Astrocyte (in vitro differentiated cells and primary cell): ENCODE results near the gene GJD3. TPM values are rescaled to one million over a fixed set of nuclear protein-coding genes. Genes with fewer than 3 reads are reported as not detected.

Experiments
- DNase-seq: peaks from one replicate; pipeline ENCODE4 v3.0.0-alpha.2; 2010; ENCODE audit warnings: low read depth
- FAIRE-seq: peaks from 2 replicates; lab custom pipeline; 2011; peaks lifted over from hg19 to GRCh38; lab: Jason Lieb, UNC
- H2AFZ ChIP-seq: 2 replicates; pipeline ENCODE4 v1.6.0; 2012; ENCODE audit warnings: low read depth, low read length, inconsistent platforms
- H3K27ac ChIP-seq: 2 replicates; pipeline ENCODE4 v1.5.1; 2011; ENCODE audit warnings: low read depth, low read length, inconsistent platforms
- H3K27me3 ChIP-seq: 2 replicates; pipeline ENCODE4 v1.6.0; 2011; ENCODE audit warnings: low read length, inconsistent platforms; ENCODE audit not compliant: insufficient read depth
- H3K36me3 ChIP-seq: 2 replicates; pipeline ENCODE4 v1.5.1; 2011; ENCODE audit warnings: low read length, inconsistent platforms; ENCODE audit not compliant: insufficient read depth
- H3K4me1 ChIP-seq: 2 replicates; pipeline ENCODE4 v1.5.1; 2011; ENCODE audit warnings: low read length, inconsistent platforms; ENCODE audit not compliant: insufficient read depth
- H3K4me2 ChIP-seq: 2 replicates; pipeline ENCODE4 v1.6.0; 2012; ENCODE audit warnings: low read length, inconsistent platforms
- H3K4me3 ChIP-seq: 2 replicates; pipeline ENCODE4 v1.5.1; 2011; ENCODE audit warnings: low read depth, mild to moderate bottlenecking, low read length, inconsistent platforms; ENCODE audit not compliant: insufficient read depth
- H3K79me2 ChIP-seq: 2 replicates; pipeline ENCODE4 v1.6.0; 2012; ENCODE audit warnings: mild to moderate bottlenecking, low read length, inconsistent platforms; ENCODE audit not compliant: insufficient read depth
- H3K9ac ChIP-seq: 2 replicates; pipeline ENCODE4 v1.6.0; 2012; ENCODE audit warnings: mild to moderate bottlenecking, low read length, inconsistent platforms
- H3K9me3 ChIP-seq: 2 replicates; pipeline ENCODE4 v1.5.1; 2012; ENCODE audit warnings: low read depth, mild to moderate bottlenecking, low read length, inconsistent platforms; ENCODE audit not compliant: insufficient read depth
- H4K20me1 ChIP-seq: 2 replicates; pipeline ENCODE4 v1.6.0; 2012; ENCODE audit warnings: low read length, inconsistent platforms; ENCODE audit not compliant: insufficient read depth
- H3K27ac Mint-ChIP-seq: one replicate; pipeline ENCODE4 v1.8.0; 2021; ENCODE audit warnings: mild to moderate bottlenecking, mixed read lengths; ENCODE audit not compliant: unreplicated experiment
- H3K27me3 Mint-ChIP-seq: one replicate; pipeline ENCODE4 v1.8.0; 2021; ENCODE audit warnings: low read depth, mixed read lengths; ENCODE audit not compliant: unreplicated experiment
- H3K36me3 Mint-ChIP-seq: one replicate; pipeline ENCODE4 v1.8.0; 2021; ENCODE audit warnings: low read depth, mixed read lengths; ENCODE audit not compliant: unreplicated experiment
- H3K4me1 Mint-ChIP-seq: one replicate; pipeline ENCODE4 v1.8.0; 2021; ENCODE audit warnings: low read depth, mixed read lengths; ENCODE audit not compliant: unreplicated experiment
- H3K4me3 Mint-ChIP-seq: one replicate; pipeline ENCODE4 v1.8.0; 2021; ENCODE audit warnings: mild to moderate bottlenecking, moderate library complexity, mixed read lengths; ENCODE audit not compliant: unreplicated experiment
- H3K9me3 Mint-ChIP-seq: one replicate; pipeline ENCODE4 v1.8.0; 2021; ENCODE audit warnings: mild to moderate bottlenecking, mixed read lengths; ENCODE audit not compliant: unreplicated experiment
- EZH2 ChIP-seq: IDR thresholded peaks from 2 replicates; pipeline ENCODE4 v1.6.1; 2012; ENCODE audit warnings: mild to moderate bottlenecking, low read length, inconsistent platforms; ENCODE audit not compliant: insufficient read depth
- total RNA-seq: library from RNA; stranded (reverse); gene quantifications from 2 replicates; pipeline ENCODE4 v1.2.1, GENCODE V29; 2021
- TF ChIP-seq, protein P1 (sequence below): IDR thresholded peaks from 2 replicates; pipeline ENCODE4 v1.5.1; 2011; ENCODE audit warnings: low read depth, mild to moderate bottlenecking, inconsistent platforms, low read length, moderate library complexity; ENCODE audit not compliant: insufficient read depth

GJD3 gene
- total RNA-seq, 1 donor from 2014 or later: 0.43 TPM

GRCh38 chr17:40317880-40318829 lies 46.4 kb downstream of the GJD3 start:
- no peaks in the 10 kb centered on the region for H3K27me3 ChIP-seq
- Mint-ChIP-seq H3K27ac (peak overlapping the region; percentile 97), H3K27me3 (no peaks in the 10 kb centered on the region)

GRCh38 chr17:40317345-40317873 lies 47.1 kb downstream of the GJD3 start:
- no peak for TF ChIP-seq EZH2
- TF ChIP-seq, protein P1, sequence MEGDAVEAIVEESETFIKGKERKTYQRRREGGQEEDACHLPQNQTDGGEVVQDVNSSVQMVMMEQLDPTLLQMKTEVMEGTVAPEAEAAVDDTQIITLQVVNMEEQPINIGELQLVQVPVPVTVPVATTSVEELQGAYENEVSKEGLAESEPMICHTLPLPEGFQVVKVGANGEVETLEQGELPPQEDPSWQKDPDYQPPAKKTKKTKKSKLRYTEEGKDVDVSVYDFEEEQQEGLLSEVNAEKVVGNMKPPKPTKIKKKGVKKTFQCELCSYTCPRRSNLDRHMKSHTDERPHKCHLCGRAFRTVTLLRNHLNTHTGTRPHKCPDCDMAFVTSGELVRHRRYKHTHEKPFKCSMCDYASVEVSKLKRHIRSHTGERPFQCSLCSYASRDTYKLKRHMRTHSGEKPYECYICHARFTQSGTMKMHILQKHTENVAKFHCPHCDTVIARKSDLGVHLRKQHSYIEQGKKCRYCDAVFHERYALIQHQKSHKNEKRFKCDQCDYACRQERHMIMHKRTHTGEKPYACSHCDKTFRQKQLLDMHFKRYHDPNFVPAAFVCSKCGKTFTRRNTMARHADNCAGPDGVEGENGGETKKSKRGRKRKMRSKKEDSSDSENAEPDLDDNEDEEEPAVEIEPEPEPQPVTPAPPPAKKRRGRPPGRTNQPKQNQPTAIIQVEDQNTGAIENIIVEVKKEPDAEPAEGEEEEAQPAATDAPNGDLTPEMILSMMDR: peak; percentile 58
- Histone ChIP-seq H3K79me2 (peaks cover 43% of the 10 kb centered on the region), H3K4me3 (peak overlapping the region; percentile 45), H3K4me1 (peaks cover 84% of the 10 kb centered on the region), H3K36me3 (no peaks in the 10 kb centered on the region), H3K4me2 (peak overlapping the region; percentile 96), H4K20me1 (peaks cover 17% of the 10 kb centered on the region), H3K9ac (peak overlapping the region; percentile 92), H3K27me3 (no peaks in the 10 kb centered on the region), H2AFZ (peak overlapping the region; percentile 71), H3K9me3 (no peaks in the 10 kb centered on the region), H3K27ac (peak overlapping the region; percentile 87)
- Mint-ChIP-seq H3K4me1 (peaks cover 59% of the 10 kb centered on the region), H3K27ac (peak overlapping the region; percentile 97), H3K36me3 (no peaks in the 10 kb centered on the region), H3K9me3 (no peaks in the 10 kb centered on the region), H3K4me3 (peak overlapping the region; percentile 89), H3K27me3 (no peaks in the 10 kb centered on the region)
- FAIRE-seq (no peak), DNase-seq (peak; percentile 49)

More at GRCh38 chr17:40317880-40318829, 46.4 kb downstream of the GJD3 start:
- no peaks in the 10 kb centered on the region for H3K9me3 Mint-ChIP-seq
- peak overlapping the region; percentile 55 for H2AFZ ChIP-seq
- DNase-seq: peak; percentile 90
- no peak for TF ChIP-seq EZH2
- TF ChIP-seq, protein P1: no peak
- H3K9ac ChIP-seq: peak overlapping the region; percentile 92
- no peaks in the 10 kb centered on the region for H3K9me3 ChIP-seq
- H3K4me2 ChIP-seq: peak overlapping the region; percentile 96
- peaks cover 61% of the 10 kb centered on the region for H3K4me1 Mint-ChIP-seq
- peaks cover 21% of the 10 kb centered on the region for H4K20me1 ChIP-seq
- no peaks in the 10 kb centered on the region for H3K36me3 Mint-ChIP-seq
- H3K4me3 Mint-ChIP-seq: peak overlapping the region; percentile 89
- H3K4me1 ChIP-seq: peaks cover 84% of the 10 kb centered on the region
- peak; percentile 13 for FAIRE-seq
- no peaks in the 10 kb centered on the region for H3K36me3 ChIP-seq
- peaks cover 50% of the 10 kb centered on the region for H3K79me2 ChIP-seq
- H3K4me3 ChIP-seq: peak overlapping the region; percentile 80
- H3K27ac ChIP-seq: peak overlapping the region; percentile 87
